ENCODE measurements around the gene MAP6. TPM values are rescaled to one million over a fixed set of nuclear protein-coding genes. Genes with fewer than 3 reads are reported as not detected.

MAP6 gene
- total RNA-seq, 1 experiment from 2014 or later: not detected

DNA sequence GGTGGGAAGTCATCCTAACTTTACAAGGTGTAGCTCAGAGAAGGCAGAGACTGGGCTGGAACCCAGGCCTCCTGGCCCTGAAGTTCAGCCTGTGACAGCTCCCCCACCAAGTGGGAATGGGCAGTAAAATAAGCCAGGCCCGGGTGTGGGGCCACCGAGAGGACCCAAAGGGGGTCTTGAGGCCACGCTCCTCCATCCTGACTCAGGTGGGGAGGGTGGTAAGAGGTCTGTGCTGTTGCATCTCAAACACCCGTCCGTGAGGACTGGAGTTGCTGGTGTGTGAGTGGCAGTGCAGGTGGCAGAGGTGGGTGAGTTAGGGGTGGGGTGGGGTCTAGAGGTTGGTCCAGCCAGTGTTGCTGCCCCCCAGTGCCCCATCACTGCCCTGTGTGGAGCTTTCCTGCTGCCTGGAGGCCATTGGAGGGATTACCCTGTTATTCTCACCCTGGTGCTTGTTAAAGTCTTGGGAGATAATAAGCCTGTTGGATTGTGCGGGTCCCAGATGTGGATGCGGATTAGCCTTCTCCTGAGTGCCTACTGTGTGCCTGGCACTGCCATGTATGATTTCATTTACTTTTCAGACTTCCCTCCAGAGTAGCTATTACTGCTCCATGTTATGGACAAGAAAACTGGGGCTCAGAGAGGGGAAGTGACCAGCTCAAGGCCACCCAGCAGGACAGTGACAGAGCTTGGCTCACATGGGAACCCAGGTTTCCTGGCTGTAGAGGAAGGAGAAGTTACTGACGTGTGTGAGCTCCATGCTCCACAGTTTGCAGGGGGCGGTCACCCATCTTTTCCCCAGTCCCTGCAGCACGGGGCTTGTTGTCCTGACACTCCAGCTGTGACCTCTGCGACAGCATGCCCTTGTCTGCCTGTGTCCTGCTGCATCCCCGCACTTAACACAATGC lies 93.9 kb downstream of the MAP6 start:
- CTCF ChIA-PET: interaction anchor here (0.7 to 2.5 kb wide), 8 partner anchors 8 to 186 kb away, joined by 3 to 13 read pairs (median 3); no protein-coding TSS in a partner anchor
- Histone ChIP-seq H2AFZ (ENCODE audit: low read depth, low read length, poor library complexity, severe bottlenecking) (no peak overlapping the region), H3K27ac (ENCODE audit: low read depth, low read length) (no peak overlapping the region), H3K4me1 (ENCODE audit: control insufficient read depth in 1 of 2, insufficient read depth in 2 of 2, low read length in 2 of 2) (peaks cover 0 to 4% of the 10 kb centered on the region in 2 experiments; a peak in 1 of 4 replicates), H3K9me2 (ENCODE audit: insufficient read depth) (no peaks in the 10 kb centered on the region), H3K79me2 (ENCODE audit: insufficient read depth, low read length) (no peaks in the 10 kb centered on the region), H3K27me3 (ENCODE audit: insufficient read depth, low read length) (peaks cover 3% of the 10 kb centered on the region; the same call in 1 of the 2 replicates), H4K20me1 (ENCODE audit: insufficient read depth) (no peaks in the 10 kb centered on the region), H3K36me3 (ENCODE audit: control insufficient read depth in 1 of 2, insufficient read depth in 2 of 2, low read length in 2 of 2) (peaks cover 20 to 21% of the 10 kb centered on the region in 2 experiments; a peak in 3 of 4 replicates), H3K9me3 (ENCODE audit: control insufficient read depth in 1 of 2, insufficient read depth in 1 of 2, low read depth in 1 of 2, low read length in 2 of 2) (no peaks in the 10 kb centered on the region), H3K4me3 (replicated peaks in 1 of 2; ENCODE audit: low read depth in 1 of 2, low read length in 2 of 2) (no peak overlapping the region), H3K4me2 (ENCODE audit: low read length) (no peak overlapping the region), H3K9ac (ENCODE audit: low read length) (no peak overlapping the region)
- DNase-seq (ENCODE audit: low read depth, low spot score): no peak
- no TSS peak for BruUV-seq (replicated peaks)
- peak; percentile 33 for ATAC-seq
- POLR2A ChIA-PET: interaction anchor here (2.0 kb wide), 1 partner anchor 10 kb away, joined by 5 read pairs; no protein-coding TSS in a partner anchor
- peak; percentile 10 to 31 (median 10); a peak in 2 of 6 replicates for TF ChIP-seq CTCF (IDR thresholded peaks at IDR 0.05 in 2 of 3, conservative IDR thresholded peaks at IDR 0.05 in 1 of 3; ENCODE audit: borderline replicate concordance in 1 of 3, insufficient read depth in 1 of 3, low read depth in 2 of 3, low read length in 2 of 3)
- no peak for TF ChIP-seq REST (IDR thresholded peaks at IDR 0.05; ENCODE audit: low read depth)
- TF ChIP-seq ELF1 (IDR thresholded peaks at IDR 0.05; ENCODE audit: borderline replicate concordance, low read depth): no peak
- TF ChIP-seq EGR1 (IDR thresholded peaks at IDR 0.05; ENCODE audit: low read depth): no peak
- TF ChIP-seq EZH2 (IDR thresholded peaks at IDR 0.05): no peak
- no peak for TF ChIP-seq FOSL1 (IDR thresholded peaks at IDR 0.05; ENCODE audit: low read depth)
- no peak for TF ChIP-seq EZH2phosphoT487 (IDR thresholded peaks at IDR 0.05; ENCODE audit: borderline replicate concordance)
- intact Hi-C loops (cut with micrococcal nuclease): no loop called here
- RAD21 ChIA-PET (ENCODE audit: low non-redundant PET in 1 of 2, low total read pairs in 2 of 2, uncharacterized antibody in 2 of 2, unreplicated experiment in 2 of 2): interaction anchor here in 1 of 2 experiments (0.6 kb wide), 1 partner anchor 211 kb away, joined by 3 read pairs; no protein-coding TSS in a partner anchor
